ENCODE results near the gene ASTN1.

ASTN1 gene

GRCh38 chr1:177007437-177008161 lies 156.9 kb downstream of the ASTN1 start:
- Histone ChIP-seq H3K4ac (ENCODE audit: low read depth in 1 of 2, low read length in 2 of 2) (no peak overlapping the region), H3K9me3 (ENCODE audit: control insufficient read depth, low read length) (no peaks in the 10 kb centered on the region), H3K27ac (ENCODE audit: low read length, poor library complexity, severe bottlenecking) (no peak overlapping the region), H4K91ac (ENCODE audit: low read length) (no peak overlapping the region), H3K23ac (ENCODE audit: low read length in 2 of 2) (no peak overlapping the region), H3K4me2 (ENCODE audit: low read length, poor library complexity, severe bottlenecking) (no peak overlapping the region), H2BK15ac (ENCODE audit: low read depth, poor library complexity, severe bottlenecking) (no peak overlapping the region), H2BK5ac (ENCODE audit: low read depth, low read length, poor library complexity, severe bottlenecking) (no peak overlapping the region), H3K27me3 (ENCODE audit: control insufficient read depth in 1 of 2, insufficient read depth in 1 of 2, low read length in 2 of 2) (peaks cover 0 to 19% of the 10 kb centered on the region in 2 experiments), H3K9ac (ENCODE audit: low read length) (no peak overlapping the region), H3K14ac (ENCODE audit: low read length in 2 of 2) (no peak overlapping the region), H2BK12ac (ENCODE audit: low read length in 2 of 2) (no peak overlapping the region), H2BK120ac (ENCODE audit: low read depth, low read length) (no peak overlapping the region), H2AK5ac (ENCODE audit: low read length, severe bottlenecking) (no peak overlapping the region), H3K4me1 (ENCODE audit: control insufficient read depth, insufficient read depth, low read depth, low read length) (peaks cover 1% of the 10 kb centered on the region), H3K36me3 (ENCODE audit: control insufficient read depth in 1 of 2, insufficient read depth in 2 of 2, low read depth in 1 of 2, low read length in 2 of 2) (no peaks in the 10 kb centered on the region), H4K8ac (ENCODE audit: low read length) (no peak overlapping the region), H2AFZ (ENCODE audit: low read depth, low read length) (no peak overlapping the region), H3K4me3 (ENCODE audit: insufficient read depth in 1 of 2, low read depth in 1 of 2, low read length in 2 of 2) (no peak overlapping the region), H3K18ac (ENCODE audit: low read depth in 1 of 2, low read length in 2 of 2) (no peak overlapping the region), H3K79me1 (replicated peaks; ENCODE audit: low read length, poor library complexity, severe bottlenecking) (no peaks in the 10 kb centered on the region)
- 64% methylated on average over 8 of the region's 8 CpGs for WGBS
- no peak for DNase-seq

GRCh38 chr1:177002891-177003290 lies 161.6 kb downstream of the ASTN1 start:
- Histone ChIP-seq H3K79me1 (replicated peaks; ENCODE audit: low read length, poor library complexity, severe bottlenecking) (no peaks in the 10 kb centered on the region), H2AFZ (ENCODE audit: low read depth, low read length) (no peak overlapping the region), H3K4me3 (ENCODE audit: insufficient read depth in 1 of 2, low read depth in 1 of 2, low read length in 2 of 2) (no peak overlapping the region), H3K36me3 (ENCODE audit: control insufficient read depth in 1 of 2, insufficient read depth in 2 of 2, low read depth in 1 of 2, low read length in 2 of 2) (no peaks in the 10 kb centered on the region), H4K8ac (ENCODE audit: low read length) (no peak overlapping the region), H4K91ac (ENCODE audit: low read length) (no peak overlapping the region), H3K23ac (ENCODE audit: low read length in 2 of 2) (no peak overlapping the region), H3K4me1 (ENCODE audit: control insufficient read depth, insufficient read depth, low read depth, low read length) (no peaks in the 10 kb centered on the region), H2AK5ac (ENCODE audit: low read length, severe bottlenecking) (no peak overlapping the region), H3K4me2 (ENCODE audit: low read length, poor library complexity, severe bottlenecking) (no peak overlapping the region), H2BK5ac (ENCODE audit: low read depth, low read length, poor library complexity, severe bottlenecking) (no peak overlapping the region), H3K9ac (ENCODE audit: low read length) (no peak overlapping the region), H2BK15ac (ENCODE audit: low read depth, poor library complexity, severe bottlenecking) (no peak overlapping the region), H2BK120ac (ENCODE audit: low read depth, low read length) (no peak overlapping the region), H3K18ac (ENCODE audit: low read depth in 1 of 2, low read length in 2 of 2) (no peak overlapping the region), H3K4ac (ENCODE audit: low read depth in 1 of 2, low read length in 2 of 2) (no peak overlapping the region), H2BK12ac (ENCODE audit: low read length in 2 of 2) (no peak overlapping the region), H3K9me3 (ENCODE audit: control insufficient read depth, low read length) (no peaks in the 10 kb centered on the region), H3K14ac (ENCODE audit: low read length in 2 of 2) (no peak overlapping the region), H3K27ac (ENCODE audit: low read length, poor library complexity, severe bottlenecking) (no peak overlapping the region), H3K27me3 (ENCODE audit: control insufficient read depth in 1 of 2, insufficient read depth in 1 of 2, low read length in 2 of 2) (peaks cover 0 to 7% of the 10 kb centered on the region in 2 experiments)
- no peak for DNase-seq
- 55% methylated on average over 5 of the region's 5 CpGs for WGBS

GRCh38 chr1:177001556-177001955 lies 163.0 kb downstream of the ASTN1 start:
- Histone ChIP-seq H2BK15ac (ENCODE audit: low read depth, poor library complexity, severe bottlenecking) (no peak overlapping the region), H3K4me2 (ENCODE audit: low read length, poor library complexity, severe bottlenecking) (no peak overlapping the region), H3K14ac (ENCODE audit: low read length in 2 of 2) (no peak overlapping the region), H3K9me3 (ENCODE audit: control insufficient read depth, low read length) (no peaks in the 10 kb centered on the region), H2BK12ac (ENCODE audit: low read length in 2 of 2) (no peak overlapping the region), H4K8ac (ENCODE audit: low read length) (no peak overlapping the region), H2AK5ac (ENCODE audit: low read length, severe bottlenecking) (no peak overlapping the region), H3K27ac (ENCODE audit: low read length, poor library complexity, severe bottlenecking) (no peak overlapping the region), H3K4me1 (ENCODE audit: control insufficient read depth, insufficient read depth, low read depth, low read length) (no peaks in the 10 kb centered on the region), H3K9ac (ENCODE audit: low read length) (no peak overlapping the region), H2AFZ (ENCODE audit: low read depth, low read length) (no peak overlapping the region), H3K36me3 (ENCODE audit: control insufficient read depth in 1 of 2, insufficient read depth in 2 of 2, low read depth in 1 of 2, low read length in 2 of 2) (no peaks in the 10 kb centered on the region), H3K27me3 (ENCODE audit: control insufficient read depth in 1 of 2, insufficient read depth in 1 of 2, low read length in 2 of 2) (no peaks in the 10 kb centered on the region), H2BK120ac (ENCODE audit: low read depth, low read length) (no peak overlapping the region), H3K4me3 (ENCODE audit: insufficient read depth in 1 of 2, low read depth in 1 of 2, low read length in 2 of 2) (no peak overlapping the region), H2BK5ac (ENCODE audit: low read depth, low read length, poor library complexity, severe bottlenecking) (no peak overlapping the region), H3K23ac (ENCODE audit: low read length in 2 of 2) (no peak overlapping the region), H3K18ac (ENCODE audit: low read depth in 1 of 2, low read length in 2 of 2) (no peak overlapping the region), H3K4ac (ENCODE audit: low read depth in 1 of 2, low read length in 2 of 2) (no peak overlapping the region), H4K91ac (ENCODE audit: low read length) (no peak overlapping the region), H3K79me1 (replicated peaks; ENCODE audit: low read length, poor library complexity, severe bottlenecking) (no peaks in the 10 kb centered on the region)
- DNase-seq: no peak
- WGBS: 80% methylated on average over 2 of the region's 2 CpGs

GRCh38 chr1:176998183-176998795 lies 166.2 kb downstream of the ASTN1 start:
- H3K18ac ChIP-seq (ENCODE audit: low read depth in 1 of 2, low read length in 2 of 2): no peak overlapping the region
- no peak overlapping the region for H3K4me2 ChIP-seq (ENCODE audit: low read length, poor library complexity, severe bottlenecking)
- H3K9ac ChIP-seq (ENCODE audit: low read length): no peak overlapping the region
- no peak overlapping the region for H2BK120ac ChIP-seq (ENCODE audit: low read depth, low read length)
- no peak overlapping the region for H4K91ac ChIP-seq (ENCODE audit: low read length)
- H2AFZ ChIP-seq (ENCODE audit: low read depth, low read length): no peak overlapping the region
- no peak overlapping the region for H2BK5ac ChIP-seq (ENCODE audit: low read depth, low read length, poor library complexity, severe bottlenecking)
- H3K36me3 ChIP-seq (ENCODE audit: control insufficient read depth in 1 of 2, insufficient read depth in 2 of 2, low read depth in 1 of 2, low read length in 2 of 2): no peaks in the 10 kb centered on the region
- H3K27ac ChIP-seq (ENCODE audit: low read length, poor library complexity, severe bottlenecking): no peak overlapping the region
- no peak overlapping the region for H3K23ac ChIP-seq (ENCODE audit: low read length in 2 of 2)
- H3K79me1 ChIP-seq (replicated peaks; ENCODE audit: low read length, poor library complexity, severe bottlenecking): no peaks in the 10 kb centered on the region
- no peak overlapping the region for H2BK12ac ChIP-seq (ENCODE audit: low read length in 2 of 2)
- H3K14ac ChIP-seq (ENCODE audit: low read length in 2 of 2): no peak overlapping the region
- no peaks in the 10 kb centered on the region for H3K4me1 ChIP-seq (ENCODE audit: control insufficient read depth, insufficient read depth, low read depth, low read length)
- no peak for DNase-seq
- WGBS: 79% methylated on average over 4 of the region's 5 CpGs
- no peak overlapping the region for H2AK5ac ChIP-seq (ENCODE audit: low read length, severe bottlenecking)
- H3K27me3 ChIP-seq (ENCODE audit: control insufficient read depth in 1 of 2, insufficient read depth in 1 of 2, low read length in 2 of 2): no peaks in the 10 kb centered on the region
- H3K9me3 ChIP-seq (ENCODE audit: control insufficient read depth, low read length): no peaks in the 10 kb centered on the region
- no peak overlapping the region for H2BK15ac ChIP-seq (ENCODE audit: low read depth, poor library complexity, severe bottlenecking)
- no peak overlapping the region for H3K4me3 ChIP-seq (ENCODE audit: insufficient read depth in 1 of 2, low read depth in 1 of 2, low read length in 2 of 2)
- no peak overlapping the region for H4K8ac ChIP-seq (ENCODE audit: low read length)
- no peak overlapping the region for H3K4ac ChIP-seq (ENCODE audit: low read depth in 1 of 2, low read length in 2 of 2)

Data from mesenchymal stem cell (in vitro differentiated cells and primary cell).